CD4-positive, alpha-beta T cell treated with Interleukin-4 for 4 hours (primary cell): ENCODE data around the gene IGF2R.
"Not testable (repeated sequence)": the region's sequence is repeated elsewhere in the genome, so short reads cannot be mapped to it uniquely, and the experiment has no call there.

Experiments used
- DNase-seq: peaks from one replicate; pipeline ENCODE4 v3.0.0-alpha.2; 2020

Gene IGF2R

DNA sequence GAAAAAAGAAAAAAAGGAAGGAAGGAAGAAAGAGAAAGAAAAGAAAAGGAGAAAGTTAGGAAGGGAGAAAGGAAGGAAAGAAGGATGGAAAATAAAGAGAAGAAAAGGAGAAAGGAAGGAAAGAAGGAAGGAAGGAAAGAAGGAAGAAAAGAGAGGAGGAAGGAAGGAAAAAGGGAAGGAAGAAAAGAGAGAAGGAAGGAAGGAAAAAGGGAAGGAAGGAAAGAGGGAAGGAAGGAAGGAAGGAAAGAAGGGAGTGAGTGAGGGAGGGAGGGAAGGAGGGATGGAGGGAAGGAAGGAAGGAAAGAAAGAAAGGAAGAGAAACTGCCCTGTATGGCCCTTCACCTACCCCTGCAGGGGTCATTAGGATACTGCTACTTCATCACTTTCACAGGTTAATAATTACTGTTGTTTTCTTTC is 12.9 kb upstream of the IGF2R start:
- no peak for DNase-seq

GRCh38 chr6:159957071-159957673 is 11.7 kb upstream of the IGF2R start:
- DNase-seq, result no peak

GRCh38 chr6:159959165-159959975 is 9.5 kb upstream of the IGF2R start:
- DNase-seq, result no peak

DNA sequence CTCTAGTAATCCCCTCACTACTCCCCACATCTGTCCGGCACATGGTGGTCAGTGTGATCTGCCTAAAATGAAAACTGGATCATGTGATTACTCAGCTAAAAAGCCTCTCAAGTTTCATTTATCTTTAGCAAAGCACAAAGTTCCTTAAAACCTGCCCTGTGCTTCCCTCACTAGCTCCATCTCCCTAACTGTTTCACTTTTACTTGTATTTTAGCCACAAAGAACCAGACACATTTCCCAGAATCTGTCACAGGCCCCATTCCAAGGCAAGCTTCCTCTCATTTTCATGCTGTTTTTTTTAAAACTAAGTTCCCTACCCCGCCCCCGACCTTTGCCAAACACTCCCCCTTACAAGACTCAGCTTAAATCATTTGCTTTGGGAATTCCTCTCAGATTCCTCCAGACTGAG is 8.9 kb upstream of the IGF2R start:
- no peak for DNase-seq

- DNase-seq, result no peak
Observed at GRCh38 chr6:159960485-159960884, 8.4 kb upstream of the IGF2R start.

DNA sequence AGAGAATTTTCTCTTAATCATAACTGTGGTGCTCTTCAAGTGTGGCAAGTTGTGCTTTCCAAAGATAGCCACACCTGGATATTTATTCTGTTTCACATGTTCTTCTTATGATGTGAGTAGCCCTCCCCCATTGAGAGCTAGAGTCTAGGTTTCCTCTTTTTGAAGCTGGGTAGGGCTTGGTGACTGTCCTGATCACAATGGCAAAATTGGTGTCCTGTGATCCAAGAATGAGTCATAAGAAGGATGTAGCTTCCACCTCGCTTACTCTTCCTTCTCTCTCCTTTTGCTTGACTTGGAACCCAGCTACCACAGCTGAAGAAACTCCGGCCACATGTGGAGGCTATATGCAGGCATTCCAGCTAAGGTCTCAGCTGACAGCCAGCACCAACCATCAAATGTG is 7.4 kb upstream of the IGF2R start:
- DNase-seq, result no peak

- DNase-seq, result no peak
Observed at GRCh38 chr6:159963111-159963510, 5.8 kb upstream of the IGF2R start.

GRCh38 chr6:159964046-159964445 is 4.8 kb upstream of the IGF2R start:
- no peak for DNase-seq

- no peak for DNase-seq
Observed at GRCh38 chr6:159966339-159966738, 2.5 kb upstream of the IGF2R start.

GRCh38 chr6:159966981-159967380 is 1.9 kb upstream of the IGF2R start:
- DNase-seq, result no peak

DNA sequence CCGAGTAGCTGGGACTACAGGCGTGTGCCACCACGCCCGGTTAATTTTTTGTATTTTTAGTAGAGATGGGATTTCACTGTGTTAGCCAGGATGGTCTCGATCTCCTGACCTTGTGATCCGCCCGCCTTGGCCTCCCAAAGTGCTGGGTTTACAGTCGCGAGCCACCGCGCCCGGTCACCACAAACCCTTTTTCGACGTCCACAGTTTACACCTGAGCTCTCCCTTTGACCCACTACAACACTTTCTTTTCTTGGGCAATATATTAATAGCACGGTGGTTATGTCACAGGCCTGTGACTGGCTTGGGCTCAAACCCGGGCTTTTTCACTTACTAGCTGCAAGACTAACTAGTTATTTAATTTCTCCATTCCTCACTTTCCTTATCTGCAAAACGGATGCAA is 1.3 kb upstream of the IGF2R start:
- DNase-seq, result not testable (repeated sequence)

- no peak for DNase-seq
Observed at GRCh38 chr6:159969204-159969912, 476 bp downstream of the IGF2R start.

- no peak for DNase-seq
Observed at GRCh38 chr6:159969921-159970320, 1.0 kb downstream of the IGF2R start.

DNA sequence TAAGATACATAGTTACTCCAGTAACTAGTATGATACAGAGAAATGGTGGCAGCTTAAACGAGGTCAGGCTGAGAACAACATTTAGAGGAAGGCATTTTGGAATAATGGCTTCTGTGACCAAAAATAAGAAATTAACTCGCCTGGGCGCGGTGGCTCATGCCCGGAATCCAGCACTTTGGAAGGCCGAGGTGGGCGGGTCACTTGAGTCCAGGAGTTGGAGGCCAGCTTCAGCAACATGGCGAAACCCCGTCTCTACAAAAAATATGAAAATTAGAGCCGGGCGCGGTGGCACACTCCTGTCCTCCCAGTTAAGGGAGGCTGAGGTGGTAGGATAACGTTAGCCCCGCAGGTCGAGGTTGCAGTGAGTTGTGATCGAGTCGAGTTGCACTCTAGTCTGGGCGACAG is 1.8 kb downstream of the IGF2R start:
- DNase-seq, result no peak

- no peak for DNase-seq
Observed at GRCh38 chr6:159971341-159972178, 2.7 kb downstream of the IGF2R start.

DNA sequence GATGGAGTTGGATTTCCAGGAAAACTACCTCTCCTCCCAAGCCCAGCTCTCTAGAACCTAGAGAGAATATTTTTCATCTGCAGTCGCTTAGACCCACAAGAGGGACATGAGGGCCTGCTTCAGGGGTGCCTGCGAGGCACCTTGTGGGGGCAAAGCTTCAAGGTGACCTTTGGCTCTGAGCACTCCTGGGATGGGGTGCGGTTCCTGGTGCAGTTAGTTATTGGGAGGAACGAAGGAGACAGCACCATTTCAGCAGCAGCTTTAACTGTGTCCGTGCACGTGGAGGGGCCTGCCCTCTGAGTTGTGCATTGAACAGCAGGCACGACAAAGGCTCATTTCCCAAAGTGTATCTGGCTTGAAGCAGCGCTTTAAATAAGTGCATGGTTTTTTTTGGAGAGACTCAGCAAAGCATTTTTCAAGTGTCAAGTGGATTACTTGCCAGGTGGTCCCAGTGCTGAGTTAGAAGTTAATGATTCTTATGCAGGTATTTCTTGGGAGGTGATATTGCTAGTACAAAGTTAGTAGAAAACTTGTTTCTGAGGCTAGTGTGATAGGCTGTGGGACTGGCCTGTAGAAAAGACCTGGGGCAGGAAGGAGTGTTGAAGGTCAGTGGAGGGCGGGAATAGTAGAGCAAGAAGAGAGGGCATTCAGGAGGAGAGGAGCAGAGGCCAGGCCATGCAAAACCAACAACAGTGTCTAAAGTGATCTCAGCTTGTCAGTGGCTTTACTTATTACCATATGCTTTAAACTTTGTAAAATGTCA is 3.8 kb downstream of the IGF2R start:
- no peak for DNase-seq

DNA sequence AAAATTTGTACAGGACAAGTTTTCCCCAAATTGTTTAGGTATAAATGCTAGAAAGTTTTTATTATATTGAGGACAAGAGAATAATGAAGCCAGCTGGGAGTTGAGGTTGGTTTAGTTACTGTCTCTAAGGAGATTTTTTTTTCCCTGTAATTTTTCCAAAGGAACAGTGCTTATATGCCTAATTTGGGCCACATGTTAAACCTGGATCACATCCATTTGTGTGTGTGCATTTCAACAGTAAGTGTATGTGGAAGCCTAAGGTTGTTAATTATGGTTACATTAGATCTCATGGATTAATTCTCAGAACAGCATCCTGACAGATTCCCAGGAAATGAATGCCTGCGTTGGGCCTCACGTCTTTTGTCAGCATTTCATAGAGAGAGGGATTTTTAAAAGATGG is 4.5 kb downstream of the IGF2R start:
- DNase-seq, result no peak

- DNase-seq, result peak; percentile 38
Observed at GRCh38 chr6:159973951-159974350, 5.1 kb downstream of the IGF2R start.

DNA sequence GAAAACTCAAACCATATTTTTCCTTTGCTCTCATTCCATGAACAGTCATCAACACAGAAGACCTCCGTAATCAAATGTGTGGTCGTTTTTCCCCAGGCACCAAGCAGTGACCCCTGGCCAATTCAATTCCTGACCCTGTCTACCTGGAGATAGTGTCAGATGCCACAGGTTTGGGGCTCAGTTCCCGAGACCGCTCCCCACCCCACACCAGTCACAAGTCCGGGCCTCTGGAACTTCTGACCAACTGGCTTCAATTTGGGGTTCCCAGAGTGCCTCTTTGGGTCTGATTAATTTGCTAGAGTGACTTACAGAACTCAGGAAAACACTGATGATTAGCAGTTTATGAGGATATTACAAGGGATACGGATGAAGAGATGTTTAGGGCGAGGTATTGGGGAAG is 6.0 kb downstream of the IGF2R start:
- no peak for DNase-seq

DNA sequence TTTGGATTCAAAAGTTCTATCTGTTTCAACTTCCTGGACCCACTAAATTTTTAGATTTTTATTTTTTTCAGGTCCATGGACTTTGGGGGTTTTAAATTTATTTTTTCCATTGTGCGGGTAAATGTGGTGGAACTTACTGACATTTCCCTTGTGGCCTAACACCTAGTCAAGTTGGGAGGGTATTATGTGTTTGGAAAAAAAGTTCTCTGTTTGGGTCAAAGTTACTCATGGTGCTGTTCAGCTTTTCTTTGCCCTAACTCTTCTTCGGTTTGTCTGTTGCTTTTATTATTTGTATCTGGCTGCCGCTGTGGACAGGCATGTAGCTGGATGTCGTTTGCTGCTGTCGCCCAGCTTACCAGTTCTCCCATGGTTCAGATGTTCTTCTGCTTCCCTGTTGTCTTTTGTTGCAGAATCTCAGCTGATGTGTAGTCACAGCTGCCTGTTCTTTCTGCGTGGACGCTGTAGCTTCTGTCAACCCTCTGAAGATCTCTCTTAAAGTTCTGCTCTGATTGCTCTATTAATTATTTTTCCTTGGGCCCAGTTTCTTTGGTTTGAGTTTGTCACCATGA is 7.9 kb downstream of the IGF2R start:
- no peak for DNase-seq

- no peak for DNase-seq
Observed at GRCh38 chr6:159977255-159977903, 8.5 kb downstream of the IGF2R start.

DNA sequence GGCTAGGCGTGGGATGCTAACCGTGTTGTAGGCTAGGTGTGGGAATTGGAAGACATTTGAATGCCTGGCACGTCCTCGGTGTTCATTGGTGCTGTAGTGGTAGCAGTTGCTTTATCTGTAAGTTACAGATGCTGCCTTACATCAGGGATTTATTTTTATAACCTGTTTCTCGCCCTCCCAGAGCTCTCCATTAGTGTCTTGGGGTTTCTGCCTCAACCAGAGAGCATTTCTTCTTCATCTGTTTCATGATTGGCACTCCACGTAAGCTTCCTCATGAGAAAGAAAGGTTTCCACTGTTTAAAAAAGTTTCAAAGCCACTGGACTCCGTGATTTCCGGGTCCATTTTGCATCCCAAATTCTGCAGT is 9.0 kb downstream of the IGF2R start:
- no peak for DNase-seq
